B cell (primary cell): ENCODE results near the gene CBX6.

ENCODE experiments used
- CTCF ChIP-seq: fragments of 200-600 bp; IDR thresholded peaks from one replicate; pipeline ENCODE4 v1.8.0; 2022; ENCODE audit warnings: antibody characterized with exemption, mild to moderate bottlenecking
- EZH2 ChIP-seq: IDR thresholded peaks from 2 replicates; pipeline ENCODE4 v1.6.1; 2012; ENCODE audit warnings: borderline replicate concordance, low read depth, mild to moderate bottlenecking, moderate library complexity, low read length; ENCODE audit not compliant: insufficient read depth, poor library complexity, severe bottlenecking

- no peak for TF ChIP-seq CTCF
- TF ChIP-seq EZH2 = no peak
These were observed 43.3 kb downstream of the CBX6 start for GRCh38 chr22:38828616-38829205.
